ENCODE data around the gene CAPZB.
A peak's percentile ranks its signal among the peaks of the same experiment; 100 is the strongest.
"Not testable (repeated sequence)": the region's sequence is repeated elsewhere in the genome, so short reads cannot be mapped to it uniquely, and the experiment has no call there.

Gene CAPZB
- 179 to 331 (median 235) reads per million in 17 experiments for total RNA-seq

DNA sequence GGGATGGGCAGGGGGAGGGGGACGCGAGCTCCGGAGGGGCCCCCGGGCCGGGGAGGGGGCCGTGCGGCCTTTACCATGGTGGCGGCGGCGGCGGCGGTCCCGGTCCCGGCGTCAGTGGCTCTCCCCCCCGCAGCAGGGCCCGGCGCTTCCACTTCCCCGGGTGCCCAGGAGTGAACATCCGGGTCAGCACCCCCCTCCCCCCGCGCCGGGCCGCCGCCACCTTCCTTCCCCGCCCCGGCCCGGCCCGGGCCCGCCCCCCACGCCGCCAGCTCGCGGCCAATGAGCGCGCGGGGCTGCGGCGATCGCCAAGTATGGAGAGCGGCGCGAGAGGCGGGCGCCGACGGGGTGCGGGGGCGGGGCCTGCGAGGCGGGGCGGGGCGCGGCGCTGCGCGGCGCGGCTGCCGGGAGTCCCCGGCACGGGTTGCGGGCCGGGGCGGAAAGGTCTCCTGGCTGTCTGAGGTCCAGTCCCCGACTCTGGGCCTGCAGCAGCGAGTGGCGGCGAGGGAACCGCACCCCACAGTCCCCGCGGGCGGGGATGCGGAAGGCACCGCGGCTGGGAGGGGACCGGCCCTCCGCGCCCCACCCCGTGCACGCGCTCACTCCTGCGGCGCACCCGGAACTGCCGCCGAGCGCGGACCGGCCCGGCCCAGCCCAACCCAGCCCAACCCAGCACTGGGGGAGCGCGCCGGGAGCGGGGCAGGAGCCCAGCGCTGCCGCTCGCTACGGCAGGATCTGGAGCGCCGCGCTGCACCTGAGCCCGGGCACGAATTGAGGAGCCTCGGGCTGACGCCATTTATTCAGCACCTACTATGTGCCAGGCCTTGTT, at the start of gene CAPZB:
TSS of gene CAPZB (minus strand) at position 178 of the 826 bp plus-strand sequence. CDS start at position 77, 101 bp downstream.
- peak; percentile 96 to 99 (median 98) for DNase-seq

DNA sequence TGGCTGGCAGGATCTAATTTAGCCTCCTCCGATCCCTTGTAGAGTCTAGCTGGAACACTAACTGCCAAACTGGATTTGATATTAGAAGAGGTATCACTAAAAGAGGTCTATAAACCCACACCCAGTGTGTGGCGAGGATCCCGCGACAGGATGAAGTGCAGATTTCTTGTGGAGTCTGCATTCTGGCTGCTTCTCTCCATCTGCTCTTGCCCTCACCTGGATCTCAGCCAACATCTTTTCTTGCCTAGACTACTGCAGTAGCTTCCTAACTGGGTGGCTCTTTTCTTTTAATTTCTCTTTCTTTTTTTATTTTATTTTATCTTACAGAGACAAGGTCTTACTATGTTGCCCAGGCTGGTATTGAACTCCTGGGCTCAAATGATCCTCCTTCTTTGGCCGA, 48.9 kb upstream of the CAPZB start:
- DNase-seq, result no peak

DNA sequence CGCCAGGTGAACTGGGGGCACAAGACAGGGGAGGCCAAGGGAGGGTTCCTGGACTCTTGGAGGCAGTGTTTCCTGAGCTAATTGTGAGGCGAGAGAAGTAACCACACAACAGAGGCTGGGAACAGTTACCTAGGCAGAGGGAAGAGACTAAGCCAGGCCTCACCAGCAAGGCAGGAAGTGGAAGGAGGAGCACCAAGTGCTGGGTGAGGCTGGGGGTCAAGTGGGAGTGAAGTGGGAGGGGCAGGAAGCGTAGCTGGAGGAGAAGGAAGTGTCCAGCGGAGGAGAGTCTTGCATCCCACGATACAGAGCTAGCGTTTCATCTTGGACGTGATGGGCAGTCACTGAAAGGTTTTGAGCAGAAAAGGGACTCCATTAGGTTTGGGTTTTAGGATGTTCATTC, 48.3 kb upstream of the CAPZB start:
- DNase-seq, result peak; percentile 50 to 77 (median 73)

DNA sequence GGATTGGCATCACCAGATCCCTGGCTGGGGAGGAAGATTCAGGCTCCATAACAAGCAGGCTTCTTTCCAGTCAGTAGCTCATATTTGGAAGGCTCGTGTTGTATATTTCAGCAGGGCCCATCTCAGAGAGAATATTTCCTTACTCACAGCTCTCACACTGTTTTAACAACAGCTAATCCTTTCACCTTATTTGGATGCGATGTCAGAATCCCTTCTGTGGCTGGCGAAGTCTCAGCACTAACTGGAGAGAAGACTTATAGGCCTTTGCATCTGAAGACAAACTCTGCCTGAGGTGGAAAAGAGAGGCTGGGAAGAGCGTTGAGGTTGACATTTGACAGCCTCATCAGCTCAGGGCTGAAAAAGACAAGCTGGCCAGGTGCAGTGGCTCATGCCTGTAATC, 47.2 kb upstream of the CAPZB start:
- DNase-seq, result no peak

DNA sequence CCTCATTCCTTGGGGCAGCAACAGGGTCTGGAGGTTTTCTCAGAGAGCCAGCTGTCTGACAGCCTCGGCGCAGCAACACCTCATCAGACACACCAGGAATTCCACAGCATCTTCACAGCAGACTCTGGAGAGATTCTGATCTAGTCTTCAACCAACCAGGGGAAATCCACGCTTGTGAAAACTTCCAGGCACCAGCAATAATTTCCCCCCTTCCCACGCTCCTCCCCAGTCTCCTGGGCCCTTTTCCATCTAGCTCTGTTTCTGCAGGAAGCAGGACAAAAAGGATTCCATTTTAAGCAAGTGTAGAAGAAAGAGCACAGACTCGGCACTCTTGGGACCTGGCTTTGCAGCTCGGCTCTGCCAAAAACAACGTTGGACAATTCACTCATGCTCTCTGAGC, 44.3 kb upstream of the CAPZB start:
- no peak for DNase-seq

DNA sequence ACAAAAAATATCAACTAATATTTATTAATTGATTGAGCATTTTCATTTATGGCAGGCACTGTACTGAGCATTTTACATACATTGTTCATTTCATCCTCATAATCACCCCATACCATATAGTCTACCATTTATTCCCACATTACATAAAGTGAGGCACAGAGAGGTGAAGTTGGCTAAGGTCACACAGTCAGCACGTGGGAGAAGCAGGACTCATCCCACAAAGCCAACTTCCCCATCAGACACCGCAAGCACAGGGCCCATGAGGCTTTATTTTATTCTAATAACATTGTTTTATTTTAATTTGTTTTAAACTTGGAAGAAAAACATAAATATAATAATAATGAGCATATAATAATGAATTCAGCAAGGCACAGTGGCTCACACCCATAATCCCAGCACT, 43.1 kb upstream of the CAPZB start:
- peak in 3 of 4 experiments; percentile 57 to 65 (median 64) for DNase-seq

DNA sequence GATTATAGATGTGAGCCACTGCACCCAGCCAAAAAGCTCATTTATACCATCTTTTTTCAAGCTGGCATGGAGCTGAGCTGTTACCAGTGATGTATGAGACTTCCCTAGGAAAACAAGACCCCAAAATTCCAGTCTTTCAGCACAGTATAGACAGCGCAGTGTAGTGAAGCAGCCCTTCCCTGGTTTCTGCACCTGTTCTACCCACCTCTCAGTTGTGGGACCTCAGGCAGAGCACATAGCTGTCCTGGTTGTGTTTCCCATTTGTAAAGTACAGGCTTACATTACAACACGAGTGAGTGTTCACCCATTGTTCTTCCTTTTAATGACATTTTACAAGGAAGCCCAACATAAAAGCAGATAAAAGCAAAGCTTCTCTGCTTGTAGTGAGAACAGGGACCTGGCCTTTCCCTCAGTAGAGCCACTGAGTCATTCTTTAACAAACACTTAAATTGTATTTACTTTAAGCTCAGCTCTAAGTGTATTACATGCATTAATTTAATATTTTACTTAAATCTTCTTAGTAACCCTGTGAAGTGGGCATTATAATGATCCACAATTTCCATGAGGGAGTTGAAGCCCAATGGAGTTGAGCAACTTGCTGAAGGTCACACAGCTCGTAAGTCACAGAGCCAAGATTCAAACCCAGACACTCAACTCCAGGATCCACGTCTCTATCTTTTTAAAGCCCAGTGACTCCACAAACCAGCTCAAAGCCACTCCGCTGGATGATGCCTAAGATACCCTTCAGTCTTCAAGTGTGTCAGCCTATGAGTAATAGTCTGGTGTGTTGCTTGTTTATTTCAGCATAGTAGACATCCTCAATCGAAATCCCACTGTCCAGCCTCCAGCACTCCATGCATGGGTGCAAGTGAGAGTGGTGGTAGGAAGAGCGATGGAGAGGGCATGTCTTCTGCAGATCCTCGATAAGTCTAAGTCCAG, 40.5 kb upstream of the CAPZB start:
- DNase-seq, result peak in 3 of 4 experiments; percentile 48 to 61 (median 53)

DNA sequence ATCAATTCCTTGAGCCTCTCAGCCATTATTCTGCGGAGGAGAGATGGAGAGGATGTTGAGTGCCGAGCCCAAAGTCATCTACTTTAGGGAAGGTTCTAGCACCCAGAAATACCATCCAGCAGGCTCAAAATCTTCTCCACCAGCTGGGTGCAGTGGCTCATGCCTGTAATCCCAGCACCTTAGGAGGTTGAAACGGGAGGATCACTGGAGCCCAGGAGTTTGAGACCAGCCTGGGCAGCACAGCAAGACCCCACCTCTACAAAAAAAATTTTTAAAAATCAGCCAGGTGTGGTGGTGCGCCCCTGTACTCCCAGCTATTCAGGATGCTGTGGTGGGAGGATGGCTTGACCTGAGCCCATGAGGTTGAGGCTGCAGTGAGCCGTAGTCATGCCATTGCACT, 39.5 kb upstream of the CAPZB start:
- no peak for DNase-seq

DNA sequence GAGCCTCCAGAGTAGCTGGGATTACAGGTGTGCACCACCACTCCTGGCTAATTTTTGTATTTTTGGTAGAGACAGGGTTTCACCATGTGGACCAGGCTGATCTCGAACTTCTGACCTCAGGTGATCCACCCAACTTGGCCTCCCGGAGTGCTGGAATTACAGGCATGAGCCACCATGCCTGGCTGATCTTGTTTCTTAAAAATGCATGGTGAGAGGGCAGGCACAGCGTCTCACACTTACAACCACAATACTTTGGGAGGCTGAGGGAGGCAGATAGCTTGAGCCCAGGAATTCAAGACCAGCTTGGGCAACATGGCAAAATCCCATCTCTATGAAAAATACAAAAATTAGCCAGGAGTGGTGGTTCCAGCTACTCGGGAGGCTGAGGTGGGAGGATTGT, 37.2 kb upstream of the CAPZB start:
- DNase-seq, result not testable (repeated sequence)

DNA sequence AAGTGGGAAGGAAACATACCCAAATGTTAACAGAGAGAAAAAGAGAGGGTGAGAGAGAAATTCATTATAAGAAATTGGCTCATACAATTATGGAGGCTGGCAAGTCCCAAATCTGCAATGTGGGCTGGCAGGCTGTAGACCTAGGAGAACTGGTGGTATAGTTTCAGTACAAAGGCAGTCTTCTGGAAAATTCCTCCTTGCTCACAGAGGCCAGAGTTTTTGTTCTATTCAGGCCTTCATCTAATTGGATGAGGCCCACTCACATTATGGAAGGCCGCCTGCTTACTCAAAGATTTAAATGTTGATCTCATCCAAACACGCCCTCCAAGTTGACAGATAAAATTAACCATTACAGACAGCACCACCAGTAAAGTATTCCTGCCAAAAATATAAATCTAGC, 36.1 kb upstream of the CAPZB start:
- DNase-seq, result no peak

DNA sequence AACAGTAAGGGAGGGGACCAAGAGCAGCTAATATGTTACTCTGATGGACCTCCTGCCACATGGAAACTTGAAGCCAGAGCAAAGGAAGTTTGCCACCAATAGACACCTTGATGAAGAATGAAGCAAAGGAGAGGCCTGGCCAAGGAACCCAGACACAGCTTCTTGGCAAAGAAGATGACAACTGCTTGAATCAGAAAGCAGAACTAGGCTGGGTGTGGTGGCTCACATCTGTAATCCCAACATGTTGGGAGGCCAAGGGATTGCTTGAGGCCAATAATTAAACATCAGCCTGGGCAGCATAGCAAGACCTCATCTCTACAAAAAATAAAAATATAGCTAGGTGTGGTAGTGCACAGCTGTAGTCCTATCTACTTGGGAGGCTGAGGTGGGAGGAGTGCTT, 31.7 kb upstream of the CAPZB start:
- peak in 3 of 4 experiments; percentile 44 to 49 (median 48) for DNase-seq

DNA sequence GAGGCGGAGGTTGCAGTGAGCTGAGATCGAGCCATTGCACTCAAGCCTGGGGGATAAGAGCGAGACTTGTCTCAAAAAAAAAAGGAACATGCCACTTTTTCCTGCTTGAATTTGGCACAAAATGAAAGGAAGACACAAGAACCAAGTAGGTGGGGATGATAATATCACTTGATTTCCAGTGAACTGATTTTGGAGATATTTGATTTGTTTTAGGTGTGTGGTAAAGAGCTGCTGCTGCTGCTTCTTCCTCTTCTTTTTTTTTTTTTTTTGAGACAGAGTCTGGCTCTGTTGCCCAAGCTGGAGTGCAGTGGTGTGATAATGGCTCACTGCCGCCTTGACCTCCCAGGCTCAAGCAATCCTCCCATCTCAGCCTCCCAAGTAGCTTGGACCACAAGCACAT, 29.9 kb upstream of the CAPZB start:
- DNase-seq, result no peak

DNA sequence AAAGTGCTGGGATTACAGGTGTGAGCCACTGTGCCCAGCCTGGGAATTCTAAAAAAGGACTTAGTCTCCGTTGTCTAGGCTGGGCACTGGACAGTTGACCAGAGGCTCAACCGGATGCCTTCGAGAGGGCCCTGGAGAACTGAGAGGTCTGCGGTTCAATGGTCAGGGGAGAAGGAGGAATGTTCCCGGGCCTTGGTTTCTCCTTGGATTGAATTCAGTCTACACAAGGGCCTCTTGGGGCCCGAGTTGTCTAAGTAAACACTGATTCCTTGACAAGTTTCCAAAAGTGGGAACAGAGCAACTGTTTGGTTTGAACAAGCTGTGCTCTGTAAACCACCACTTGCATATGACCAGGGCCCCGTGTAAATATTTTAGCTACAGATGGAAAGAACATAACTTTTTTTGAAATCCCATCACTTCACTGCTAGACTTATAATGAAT, 29.1 kb upstream of the CAPZB start:
- DNase-seq, result no peak

DNA sequence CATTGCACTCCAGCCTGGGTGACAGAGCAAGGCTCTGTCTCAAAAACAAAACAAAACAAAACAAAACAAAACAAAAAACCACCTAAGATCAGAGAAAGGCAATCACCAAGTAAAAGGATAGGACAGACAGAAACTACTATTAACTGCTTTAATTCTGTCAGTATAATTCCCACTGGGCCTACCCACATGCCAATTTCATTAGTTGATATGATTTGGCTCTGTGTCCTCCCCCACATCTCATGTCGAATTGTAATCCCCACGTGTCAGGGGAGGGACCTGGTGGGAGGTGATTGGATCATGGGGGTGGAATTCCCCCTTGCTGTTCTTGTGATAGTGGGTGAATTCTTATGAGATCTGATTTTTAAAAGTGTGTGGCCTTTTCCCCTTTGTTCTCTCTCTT, 27.2 kb upstream of the CAPZB start:
- DNase-seq, result peak in 2 of 4 experiments; percentile 53 to 60

DNA sequence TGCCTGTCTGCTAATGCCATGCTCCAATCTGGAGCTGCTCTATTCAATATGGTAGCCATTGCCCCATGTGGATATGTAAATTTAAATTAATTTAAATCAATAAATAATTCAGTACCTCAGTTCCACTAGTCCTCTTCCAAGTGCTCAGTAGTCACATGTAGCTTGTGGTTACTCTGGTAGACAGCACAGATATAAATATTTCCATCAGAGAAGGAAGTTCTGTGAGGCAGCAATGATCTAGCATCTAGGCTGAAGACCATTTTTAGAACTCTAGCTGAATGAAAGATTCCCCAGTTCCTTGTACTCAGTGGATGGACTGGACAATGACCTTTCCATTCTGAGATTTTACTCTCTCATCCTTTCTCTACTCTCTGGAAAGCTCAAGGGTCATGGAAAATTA, 25.8 kb upstream of the CAPZB start:
- peak; percentile 39 to 78 (median 68) for DNase-seq

DNA sequence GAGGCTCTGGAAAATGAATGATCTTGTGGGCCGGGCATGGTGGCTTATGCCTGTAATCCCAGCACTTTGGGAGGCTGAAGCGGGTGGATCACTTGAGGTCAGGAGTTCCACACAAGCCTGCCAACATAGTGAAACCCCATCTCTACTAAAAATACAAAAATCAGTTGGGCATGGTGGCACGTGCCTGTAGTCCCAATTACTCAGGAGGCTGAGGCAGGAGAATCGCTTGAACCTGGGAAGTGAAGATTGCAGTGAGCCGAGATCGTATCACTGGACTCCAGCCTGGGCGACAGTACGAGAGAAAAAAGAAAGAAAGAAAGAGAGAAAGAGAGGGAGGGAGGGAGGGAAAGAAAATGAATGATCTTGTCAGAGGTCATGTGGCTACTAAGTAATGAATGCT, 24.3 kb upstream of the CAPZB start:
- not testable (repeated sequence) for DNase-seq

DNA sequence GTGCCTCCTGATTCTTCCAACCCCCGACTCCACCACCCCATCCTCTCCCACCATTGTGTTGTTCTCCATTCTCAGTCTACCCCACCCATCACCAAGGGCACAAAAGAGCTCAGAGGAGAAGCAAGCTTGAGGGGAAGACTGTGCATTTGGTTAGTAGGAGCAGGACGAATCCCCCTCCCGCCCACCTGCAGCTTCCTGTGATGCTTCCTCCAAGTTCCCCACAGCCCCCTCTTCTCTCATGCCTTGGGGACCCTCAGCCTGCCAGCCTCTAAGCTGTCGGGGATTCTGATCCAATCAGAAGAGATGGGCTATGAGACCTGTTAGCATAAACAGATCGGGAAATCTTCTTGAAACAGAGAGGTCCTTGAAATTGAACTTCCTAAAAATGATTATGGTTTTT, 22.2 kb upstream of the CAPZB start:
- DNase-seq, result peak; percentile 21 to 52 (median 40)

DNA sequence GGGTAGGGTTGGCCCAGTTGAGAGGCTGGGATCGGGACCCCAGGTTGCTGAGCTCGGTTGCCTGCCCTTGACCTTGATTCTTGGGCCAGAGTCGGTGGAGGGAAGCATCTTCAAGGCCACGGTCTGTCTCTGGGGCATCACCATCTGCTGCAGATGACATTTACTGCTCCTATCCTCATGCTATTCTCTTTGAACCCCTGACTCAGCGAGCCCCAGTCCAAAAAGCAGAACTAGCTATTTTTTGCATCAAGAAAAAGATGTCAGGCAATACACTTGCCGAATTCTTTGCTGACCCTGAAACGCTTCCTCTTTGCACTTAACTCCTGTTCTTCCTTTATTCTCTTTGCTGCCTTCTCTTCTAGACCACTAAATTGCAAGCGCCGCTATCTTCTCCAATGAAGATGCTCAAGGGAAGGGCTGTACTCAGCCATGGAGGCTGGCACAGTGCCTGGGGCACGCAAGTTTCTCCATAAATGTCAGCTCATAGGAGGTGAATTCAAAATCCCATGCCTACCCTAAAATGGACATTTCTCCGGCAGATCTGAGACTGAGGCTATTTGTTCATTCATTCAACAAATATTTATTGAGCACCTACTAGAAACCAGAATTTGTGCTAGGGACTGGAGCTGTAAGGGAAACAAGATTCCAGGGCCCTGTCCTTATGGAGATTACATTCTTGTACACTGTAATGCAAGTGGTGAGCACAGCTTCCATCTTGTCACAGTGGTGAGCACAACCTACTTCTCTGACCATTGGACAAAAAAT, 20.5 kb upstream of the CAPZB start:
- peak; percentile 86 to 96 (median 92) for DNase-seq

DNA sequence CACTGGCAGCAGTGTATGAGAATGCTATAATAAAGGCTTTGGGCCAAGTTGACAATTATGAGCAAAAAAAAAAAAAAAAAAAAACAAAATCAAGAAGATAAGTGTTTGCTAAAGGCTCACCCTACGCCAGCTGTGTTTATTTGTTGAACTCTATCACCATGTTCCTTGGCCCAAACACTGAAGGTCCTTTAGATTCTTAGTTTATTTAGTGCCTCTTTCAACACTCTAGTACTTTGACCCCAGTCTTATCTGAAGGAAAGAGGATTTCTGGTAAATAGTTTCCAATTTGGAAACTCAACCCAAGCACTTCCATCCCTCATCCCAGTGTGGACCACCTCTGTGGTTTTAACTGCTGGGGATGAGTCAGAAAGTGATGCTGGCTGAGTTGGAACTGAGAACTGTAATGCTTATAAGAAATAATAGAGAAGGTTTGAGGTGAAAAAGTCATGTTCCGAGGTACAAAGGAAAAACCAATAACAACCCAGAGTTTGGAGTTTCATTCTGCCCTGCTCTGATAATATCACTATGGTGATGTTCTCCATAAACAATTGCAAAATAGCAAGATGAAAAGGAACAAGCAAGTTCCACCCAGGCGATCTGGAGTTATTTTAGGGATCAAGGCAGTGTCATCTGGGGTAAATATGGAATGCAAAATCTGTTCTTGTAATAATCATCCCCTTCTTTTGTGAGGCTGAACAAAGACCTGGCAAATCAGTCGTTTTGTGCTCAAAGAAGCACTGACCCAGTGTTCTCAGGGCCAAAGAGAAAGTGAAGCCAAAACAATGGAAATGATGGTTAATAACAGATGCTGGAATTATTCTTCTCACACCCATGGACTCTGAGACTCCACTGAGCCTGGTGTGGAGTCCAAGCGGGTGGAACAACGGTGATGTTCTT, 19.7 kb upstream of the CAPZB start:
- DNase-seq, result peak; percentile 52 to 82 (median 70)

DNA sequence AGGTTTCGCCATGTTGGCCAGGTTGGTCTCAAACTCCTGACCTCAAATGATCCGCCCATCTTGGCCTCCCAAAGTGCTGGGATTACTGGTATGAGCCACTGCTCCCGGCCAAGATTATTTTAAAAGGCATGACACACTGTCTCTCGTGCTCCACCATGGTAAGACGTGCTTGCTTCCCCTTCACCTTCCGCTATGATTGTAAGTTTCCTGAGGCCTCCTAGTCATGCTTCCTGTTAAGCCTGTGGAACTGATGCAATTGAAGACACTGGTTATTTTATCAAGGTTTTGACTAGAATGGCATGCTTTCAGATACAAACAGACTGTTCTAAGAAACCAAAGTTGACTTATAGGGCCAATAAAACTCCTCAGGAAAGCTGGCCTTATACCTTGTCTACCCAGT, 16.9 kb upstream of the CAPZB start:
- peak in 2 of 4 experiments; percentile 30 to 48 for DNase-seq

DNA sequence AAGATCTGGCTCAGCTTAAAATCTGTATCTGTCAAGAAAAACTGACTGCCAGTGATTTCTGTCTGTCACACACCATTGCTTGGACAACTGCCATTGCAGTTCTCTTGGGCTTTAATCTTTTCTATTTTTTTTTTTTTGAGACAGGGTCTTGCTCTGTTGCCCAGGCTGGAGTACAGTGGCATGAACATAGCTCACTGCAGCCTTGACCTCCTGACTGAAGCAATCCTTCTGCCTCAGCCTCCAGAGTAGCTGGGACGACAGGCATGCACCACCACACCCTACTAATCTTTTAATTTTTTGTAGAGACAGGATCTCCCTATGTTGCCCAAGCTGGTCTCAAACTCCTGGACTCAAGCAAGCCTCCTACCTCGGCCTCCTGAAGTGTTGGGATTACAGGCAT, 14.5 kb upstream of the CAPZB start:
- not testable (repeated sequence) for DNase-seq

Data from suppressor macrophage (primary cell).